ENCODE data around the gene NUP210.

The NUP210 gene

DNA sequence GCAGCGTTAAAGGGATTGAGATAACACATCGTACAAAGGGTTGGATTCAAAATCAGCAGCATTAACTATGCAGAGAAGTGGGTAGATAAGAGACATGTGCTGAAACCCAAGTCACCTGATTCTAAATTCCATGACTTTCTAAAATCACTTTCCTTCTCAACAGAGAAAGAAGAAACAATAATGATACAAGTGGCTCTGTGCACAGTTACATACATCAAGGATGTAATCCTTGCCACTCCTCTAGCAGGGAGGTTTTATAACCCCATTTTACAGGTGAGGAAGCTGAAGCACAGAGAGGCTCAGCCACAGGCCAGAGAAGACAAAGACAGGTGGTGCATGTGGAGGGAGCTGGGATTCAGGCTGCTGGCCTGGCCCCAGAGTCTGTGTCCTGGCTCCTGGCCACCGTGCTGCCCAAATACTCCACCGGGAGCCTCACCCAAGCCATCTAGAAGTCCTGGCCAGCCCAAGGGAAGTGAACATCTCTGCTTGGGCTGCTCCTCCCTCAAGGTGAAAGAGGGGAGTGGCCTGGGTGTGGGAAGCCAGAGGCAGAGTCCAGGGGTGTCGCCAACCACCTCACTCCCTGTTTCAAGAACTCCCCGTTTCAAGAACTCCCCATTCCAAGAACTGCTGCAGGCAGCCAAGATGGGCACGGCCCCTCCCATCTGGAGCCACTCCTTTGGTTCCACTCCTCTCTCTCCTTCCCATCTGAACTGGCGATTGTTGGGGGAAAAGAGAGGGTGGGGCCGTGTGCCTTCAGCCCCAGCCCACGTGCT, 147.1 kb downstream of the NUP210 start:
- DNase-seq, result no peak

DNA sequence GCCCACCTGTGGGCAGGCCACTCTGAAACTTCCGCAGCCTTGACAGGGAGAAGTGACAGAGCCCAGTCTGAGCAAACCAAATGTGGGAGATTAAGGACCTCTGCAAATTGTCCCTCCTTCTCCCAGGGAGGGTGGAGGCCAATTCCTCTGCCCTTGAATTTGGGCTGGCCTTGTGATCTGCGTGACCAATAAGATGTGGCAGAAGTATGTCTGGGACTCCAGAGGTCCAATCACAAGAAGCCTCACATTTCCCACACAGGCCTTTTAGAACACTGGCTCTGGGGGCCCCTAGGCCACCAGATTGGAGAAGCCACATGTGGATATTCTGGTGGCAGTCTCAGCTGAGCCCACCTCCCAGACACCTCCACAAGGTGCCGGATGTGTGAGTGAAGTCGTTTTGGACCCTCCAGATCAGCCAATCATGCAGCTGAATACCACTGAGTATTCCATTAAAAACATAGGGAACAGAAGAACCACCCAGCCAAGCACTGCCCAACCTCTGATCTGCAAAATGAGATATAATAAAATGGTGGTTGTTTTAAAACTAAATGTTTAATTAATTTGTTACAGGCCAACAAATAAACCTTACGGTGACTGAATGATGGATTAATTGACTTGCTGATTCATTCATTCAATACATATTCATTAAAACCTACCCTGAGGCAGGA, 150.3 kb downstream of the NUP210 start:
- DNase-seq, result no peak

DNA sequence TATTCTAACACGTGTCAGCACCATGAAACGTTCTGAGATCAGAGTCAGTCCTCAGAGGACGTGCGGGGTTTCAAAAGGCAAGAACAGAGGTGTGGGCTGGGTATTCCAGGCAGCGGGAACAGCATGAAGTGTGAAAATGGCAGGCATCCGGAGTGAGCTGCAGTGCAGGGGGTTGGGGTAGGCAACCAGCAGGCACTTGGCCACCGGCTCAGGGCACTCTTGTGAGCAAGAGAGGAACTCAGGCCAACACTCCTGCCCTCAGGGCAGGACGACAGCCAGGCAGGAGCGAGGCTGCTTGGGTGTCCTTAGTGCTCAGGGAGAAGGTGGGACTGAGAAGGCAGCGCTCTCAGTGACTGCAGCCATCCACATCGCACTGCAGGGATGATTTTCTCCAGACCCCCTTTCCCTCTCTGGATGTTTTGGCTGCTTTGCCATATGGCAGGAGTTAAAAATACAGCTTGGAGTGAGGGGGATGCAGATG, 151.1 kb downstream of the NUP210 start:
- no peak for DNase-seq

DNA sequence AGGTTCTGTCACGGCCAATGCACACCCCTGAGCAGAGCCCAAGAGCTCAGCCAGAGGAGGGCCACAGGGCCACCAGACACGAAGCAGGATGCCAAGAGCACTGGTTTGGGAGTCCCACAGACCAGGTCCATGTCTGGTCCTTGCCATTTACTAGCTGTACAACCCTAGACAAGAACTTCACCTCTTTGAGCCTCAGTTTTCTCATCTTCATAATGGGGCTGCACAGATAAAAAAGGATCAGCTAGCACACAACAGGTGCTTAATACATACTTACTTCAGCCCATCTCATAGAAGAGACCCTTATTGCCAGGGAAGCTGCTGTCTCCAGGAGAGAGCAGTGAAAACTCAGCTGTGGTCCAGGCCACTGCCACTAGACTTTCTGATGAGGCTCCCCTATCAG, 152.0 kb downstream of the NUP210 start:
- DNase-seq, result no peak

DNA sequence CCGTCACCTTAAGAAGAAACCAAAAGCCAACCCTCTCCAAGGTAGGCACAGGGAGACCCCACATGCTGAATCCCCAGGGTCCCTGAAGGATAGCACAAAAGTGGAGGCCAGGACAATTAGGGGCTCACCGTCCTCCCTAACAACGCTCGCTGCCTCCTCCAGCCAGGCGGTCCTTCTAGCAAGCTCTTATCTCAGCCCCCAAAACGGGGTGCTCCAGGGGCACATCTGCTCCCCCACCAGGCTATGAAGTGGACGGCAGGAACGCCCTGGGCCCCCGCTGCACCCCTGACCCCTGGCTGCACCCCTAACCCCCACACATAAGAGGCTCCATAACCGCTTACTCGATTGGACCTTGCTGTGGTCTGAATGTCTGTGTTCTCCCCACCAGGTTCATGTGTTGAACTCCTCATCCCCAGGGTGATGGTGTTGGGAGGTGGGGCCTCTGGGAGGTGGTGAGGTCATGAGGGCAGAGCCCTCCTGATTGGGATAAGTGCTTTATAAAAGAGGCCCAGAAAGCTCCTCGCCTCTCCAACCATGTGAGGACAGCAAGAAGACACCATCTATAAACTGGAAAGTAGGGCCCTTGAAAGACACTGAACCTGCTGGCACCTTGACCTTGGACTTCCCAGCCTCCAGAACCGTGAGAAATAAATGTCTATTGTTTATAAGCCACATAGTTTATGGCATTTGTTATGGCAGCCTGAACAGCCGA, 153.3 kb downstream of the NUP210 start:
- DNase-seq, result no peak

Data from NCI-H1105 (cell line).